ENCODE data around the gene TMEM203. TPM values are rescaled to one million over a fixed set of nuclear protein-coding genes. Genes with fewer than 3 reads are reported as not detected.

TMEM203 gene
- total and polyA plus RNA-seq, 2 of the 13 experiments (the other 11 are each of a cell fraction or from before 2014, with no cell fraction given) = 23.4 to 36.7 TPM

- no peak for TF ChIP-seq NFIB (CRISPR knock-in tag; IDR thresholded peaks at IDR 0.05; ENCODE audit: borderline replicate concordance)
- peak; percentile 57 for TF ChIP-seq SAP130 (CRISPR knock-in tag; IDR thresholded peaks at IDR 0.05; ENCODE audit: low read depth)
Observed at GRCh38 chr9:137228506-137228967, 23.1 kb upstream of the TMEM203 start (continued).

GRCh38 chr9:137227853-137228505 is 22.5 kb upstream of the TMEM203 start:
- no peak for FAIRE-seq
- DNase-seq (ENCODE audit: low spot score) = no peak
- Histone ChIP-seq H3K27ac (ENCODE audit: extremely low read length, insufficient read depth, low read length) (no peak overlapping the region), H2AFZ (ENCODE audit: low read length) (no peak overlapping the region), H4K20me1 (ENCODE audit: insufficient read depth, low read length) (no peaks in the 10 kb centered on the region), H3K27me3 (ENCODE audit: control insufficient read depth in 1 of 2, insufficient read depth in 2 of 2, low read length in 2 of 2) (no peaks in the 10 kb centered on the region; a peak in 1 of 5 replicates), H3K4me1 (ENCODE audit: insufficient read depth, low read length) (peaks cover 79% of the 10 kb centered on the region), H3K9ac (ENCODE audit: insufficient read depth, low read depth, low read length) (no peak overlapping the region), H3K36me3 (replicated peaks in 1 of 2; ENCODE audit: control insufficient read depth in 1 of 2, insufficient read depth in 2 of 2, low read length in 2 of 2) (no peaks in the 10 kb centered on the region), H3K9me3 (ENCODE audit: low read length) (no peaks in the 10 kb centered on the region), H3K79me2 (ENCODE audit: insufficient read depth, low read length) (no peaks in the 10 kb centered on the region), H3K4me3 (replicated peaks in 1 of 3; ENCODE audit: insufficient read depth in 1 of 3, low read depth in 2 of 3, low read length in 3 of 3) (peak overlapping the region in 2 of 3 experiments; percentile 62 to 72; a peak in 2 of 6 replicates), H3K4me2 (ENCODE audit: low read depth, low read length) (peak overlapping the region; percentile 96)
- ATAC-seq = no peak
- BruUV-seq (replicated peaks) = no TSS peak
- intact Hi-C loops (cut with micrococcal nuclease; ENCODE audit: unreplicated experiment) = loop anchor here (2.0 kb wide), 2 partner anchors 39 to 107 kb away; partner anchors contain the start of genes ANAPC2 and SSNA1
- WGBS (ENCODE audit: low lambda C conversion rate) = 49% methylated on average over 4 of the region's 18 CpGs
- CTCF ChIA-PET (ENCODE audit: low intra/inter-chr PET ratio, low total read pairs) = interaction anchor here (0.7 to 1.5 kb wide), 5 partner anchors 9 to 65 kb away, joined by 3 to 16 read pairs (median 3); partner anchors contain the start of genes ANAPC2 and SSNA1
- POLR2A ChIA-PET = interaction anchor here (0.9 to 13.4 kb wide), 10 partner anchors 10 to 110 kb away, joined by 3 to 225 read pairs (median 4); partner anchors contain the start of genes NDOR1, SSNA1, TMEM203 and TPRN
- in situ Hi-C loops (cut with HindIII; ENCODE audit: extremely low pct_ligation_motif_present, low pct_unique_long_range_greater_than_20kb) = loop anchor here (5.0 kb wide), 2 partner anchors 41 to 116 kb away; partner anchors contain the start of genes ANAPC2, DPP7 and SSNA1
- TF ChIP-seq PHF5A (CRISPR knock-in tag; IDR thresholded peaks at IDR 0.05; ENCODE audit: low read depth, unreplicated experiment) (no peak), THAP11 (CRISPR knock-in tag; IDR thresholded peaks at IDR 0.05) (no peak), HIVEP1 (CRISPR knock-in tag; IDR thresholded peaks at IDR 0.05) (no peak), WIZ (CRISPR knock-in tag; IDR thresholded peaks at IDR 0.05) (no peak), NFYC (CRISPR knock-in tag; IDR thresholded peaks at IDR 0.05) (no peak), MXI1 (IDR thresholded peaks at IDR 0.05; ENCODE audit: borderline replicate concordance, low read depth, low read length) (no peak), HNRNPK (IDR thresholded peaks at IDR 0.05; ENCODE audit: low read depth, low read length, poor library complexity, severe bottlenecking) (peak; percentile 13), PRPF4 (IDR thresholded peaks at IDR 0.05; ENCODE audit: low read depth, low read length, poor library complexity, severe bottlenecking) (no peak), ZBTB26 (CRISPR knock-in tag; IDR thresholded peaks at IDR 0.05; ENCODE audit: borderline replicate concordance) (no peak), TGIF2 (CRISPR knock-in tag; IDR thresholded peaks at IDR 0.05) (no peak), KDM5B (CRISPR knock-in tag; IDR thresholded peaks at IDR 0.05; ENCODE audit: borderline replicate concordance) (no peak), RCOR2 (CRISPR knock-in tag; IDR thresholded peaks at IDR 0.05) (no peak)
- TF ChIP-seq, protein P1, sequence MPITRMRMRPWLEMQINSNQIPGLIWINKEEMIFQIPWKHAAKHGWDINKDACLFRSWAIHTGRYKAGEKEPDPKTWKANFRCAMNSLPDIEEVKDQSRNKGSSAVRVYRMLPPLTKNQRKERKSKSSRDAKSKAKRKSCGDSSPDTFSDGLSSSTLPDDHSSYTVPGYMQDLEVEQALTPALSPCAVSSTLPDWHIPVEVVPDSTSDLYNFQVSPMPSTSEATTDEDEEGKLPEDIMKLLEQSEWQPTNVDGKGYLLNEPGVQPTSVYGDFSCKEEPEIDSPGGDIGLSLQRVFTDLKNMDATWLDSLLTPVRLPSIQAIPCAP (CRISPR knock-in tag; IDR thresholded peaks at IDR 0.05; ENCODE audit: low read depth) = no peak
- TF ChIP-seq, protein P2, sequence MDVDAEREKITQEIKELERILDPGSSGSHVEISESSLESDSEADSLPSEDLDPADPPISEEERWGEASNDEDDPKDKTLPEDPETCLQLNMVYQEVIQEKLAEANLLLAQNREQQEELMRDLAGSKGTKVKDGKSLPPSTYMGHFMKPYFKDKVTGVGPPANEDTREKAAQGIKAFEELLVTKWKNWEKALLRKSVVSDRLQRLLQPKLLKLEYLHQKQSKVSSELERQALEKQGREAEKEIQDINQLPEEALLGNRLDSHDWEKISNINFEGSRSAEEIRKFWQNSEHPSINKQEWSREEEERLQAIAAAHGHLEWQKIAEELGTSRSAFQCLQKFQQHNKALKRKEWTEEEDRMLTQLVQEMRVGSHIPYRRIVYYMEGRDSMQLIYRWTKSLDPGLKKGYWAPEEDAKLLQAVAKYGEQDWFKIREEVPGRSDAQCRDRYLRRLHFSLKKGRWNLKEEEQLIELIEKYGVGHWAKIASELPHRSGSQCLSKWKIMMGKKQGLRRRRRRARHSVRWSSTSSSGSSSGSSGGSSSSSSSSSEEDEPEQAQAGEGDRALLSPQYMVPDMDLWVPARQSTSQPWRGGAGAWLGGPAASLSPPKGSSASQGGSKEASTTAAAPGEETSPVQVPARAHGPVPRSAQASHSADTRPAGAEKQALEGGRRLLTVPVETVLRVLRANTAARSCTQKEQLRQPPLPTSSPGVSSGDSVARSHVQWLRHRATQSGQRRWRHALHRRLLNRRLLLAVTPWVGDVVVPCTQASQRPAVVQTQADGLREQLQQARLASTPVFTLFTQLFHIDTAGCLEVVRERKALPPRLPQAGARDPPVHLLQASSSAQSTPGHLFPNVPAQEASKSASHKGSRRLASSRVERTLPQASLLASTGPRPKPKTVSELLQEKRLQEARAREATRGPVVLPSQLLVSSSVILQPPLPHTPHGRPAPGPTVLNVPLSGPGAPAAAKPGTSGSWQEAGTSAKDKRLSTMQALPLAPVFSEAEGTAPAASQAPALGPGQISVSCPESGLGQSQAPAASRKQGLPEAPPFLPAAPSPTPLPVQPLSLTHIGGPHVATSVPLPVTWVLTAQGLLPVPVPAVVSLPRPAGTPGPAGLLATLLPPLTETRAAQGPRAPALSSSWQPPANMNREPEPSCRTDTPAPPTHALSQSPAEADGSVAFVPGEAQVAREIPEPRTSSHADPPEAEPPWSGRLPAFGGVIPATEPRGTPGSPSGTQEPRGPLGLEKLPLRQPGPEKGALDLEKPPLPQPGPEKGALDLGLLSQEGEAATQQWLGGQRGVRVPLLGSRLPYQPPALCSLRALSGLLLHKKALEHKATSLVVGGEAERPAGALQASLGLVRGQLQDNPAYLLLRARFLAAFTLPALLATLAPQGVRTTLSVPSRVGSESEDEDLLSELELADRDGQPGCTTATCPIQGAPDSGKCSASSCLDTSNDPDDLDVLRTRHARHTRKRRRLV (CRISPR knock-in tag; IDR thresholded peaks at IDR 0.05) = no peak
